HepG2 (cell line): ENCODE data around the gene GALNTL6. TPM values are rescaled to one million over a fixed set of nuclear protein-coding genes. Genes with fewer than 3 reads are reported as not detected.

Experiments used
- ATAC-seq: fragments of 200-7000 bp; cut with Tn5 transposase; 3 replicates; pipeline ENCODE4 v1.9.1; 2020; ENCODE audit warnings: mild to moderate bottlenecking, moderate library complexity
- BruUV-seq: library from RNA; stranded (reverse); fragments of 400-500 nt; replicated peaks from 2 replicates; lab custom pipeline; 2021; lab: Mats Ljungman, UMichigan
- CTCF ChIA-PET: fragments of 300-600 bp; formaldehyde crosslinking; extraction: SDS; loops from one replicate; lab custom pipeline; 2021; ENCODE audit warnings: low total read pairs, inconsistent platforms, low intra/inter-chr PET ratio; lab: Yijun Ruan, JAX
- POLR2A ChIA-PET: fragments of 350-600 bp; sonication (Branson Sonifier 250); formaldehyde crosslinking; loops from one replicate; lab custom pipeline; 2020; ENCODE audit warnings: antibody characterized with exemption, inconsistent platforms; lab: Yijun Ruan, JAX
- DNase-seq: peaks from one replicate; pipeline ENCODE4 v3.0.0-alpha.2; 2015; ENCODE audit warnings: low spot score
- FAIRE-seq: peaks from 3 replicates; lab custom pipeline; 2011; peaks lifted over from hg19 to GRCh38; lab: Jason Lieb, UNC
- H2AFZ ChIP-seq: one replicate; pipeline ENCODE4 v1.6.1; 2011; ENCODE audit warnings: low read length, inconsistent platforms
- H3K27ac ChIP-seq: fragments of 300-600 bp; 3 replicates; pipeline ENCODE4 v1.8.0; 2011; ENCODE audit warnings: mixed run types, mild to moderate bottlenecking, mixed read lengths, low read length, inconsistent platforms; ENCODE audit not compliant: insufficient read depth; ENCODE audit errors: extremely low read length
- H3K27me3 ChIP-seq, 2 experiments: fragments of 200-600 bp in 1 of 2; 2 replicates in 1 of 2; 3 replicates in 1 of 2; pipeline versions ENCODE4 v1.6.0 to v1.8.0; 2011; ENCODE audit warnings: low read length in 2 of 2, mild to moderate bottlenecking in 2 of 2, moderate library complexity in 2 of 2, inconsistent platforms in 1 of 2; ENCODE audit not compliant: insufficient read depth in 2 of 2, control insufficient read depth in 1 of 2
- H3K36me3 ChIP-seq, 2 experiments: fragments of 200-600 bp in 1 of 2; replicated peaks in 1 of 2; 2 replicates in 1 of 2; 3 replicates in 1 of 2; pipeline versions ENCODE4 v1.5.1 to v1.8.0; 2011; ENCODE audit warnings: low read length in 2 of 2, inconsistent platforms in 1 of 2; ENCODE audit not compliant: insufficient read depth in 2 of 2, control insufficient read depth in 1 of 2
- H3K4me1 ChIP-seq: 2 replicates; pipeline ENCODE4 v1.5.1; 2012; ENCODE audit warnings: low read length, inconsistent platforms; ENCODE audit not compliant: insufficient read depth
- H3K4me2 ChIP-seq: 2 replicates; pipeline ENCODE4 v1.6.0; 2011; ENCODE audit warnings: low read depth, low read length, inconsistent platforms
- H3K4me3 ChIP-seq, 3 experiments: fragments of 200-600 bp in 1 of 3; sonication (generic), shearing (Covaris generic) in 1 of 3; replicated peaks in 1 of 3; 2 replicates each; pipeline ENCODE4 v1.5.1; 2011 to 2016; ENCODE audit warnings: low read length in 3 of 3, inconsistent platforms in 2 of 3, low read depth in 2 of 3, mild to moderate bottlenecking in 2 of 3, control low read depth in 1 of 3, mixed read lengths in 1 of 3; ENCODE audit not compliant: insufficient read depth in 1 of 3
- H3K79me2 ChIP-seq: one replicate; pipeline ENCODE4 v1.6.1; 2011; ENCODE audit warnings: low read length, inconsistent platforms; ENCODE audit not compliant: insufficient read depth
- H3K9ac ChIP-seq: 2 replicates; pipeline ENCODE4 v1.6.0; 2011; ENCODE audit warnings: mild to moderate bottlenecking, low read depth, low read length, inconsistent platforms; ENCODE audit not compliant: insufficient read depth
- H3K9me3 ChIP-seq: 2 replicates; pipeline ENCODE4 v1.5.1; 2012; ENCODE audit warnings: mild to moderate bottlenecking, low read length
- H4K20me1 ChIP-seq: 2 replicates; pipeline ENCODE4 v1.6.0; 2011; ENCODE audit warnings: inconsistent platforms, mild to moderate bottlenecking, low read length, moderate library complexity; ENCODE audit not compliant: insufficient read depth
- DNMT3B ChIP-seq: conservative IDR thresholded peaks from 2 replicates; pipeline ENCODE4 v1.6.1; 2016; ENCODE audit warnings: missing biosample characterization, control low read depth
- GATA4 ChIP-seq: sonication (generic); IDR thresholded peaks from 2 replicates; pipeline ENCODE4 v1.6.1; 2016; ENCODE audit warnings: antibody characterized with exemption, low read depth, borderline replicate concordance
- HDAC2 ChIP-seq: sonication (generic); formaldehyde crosslinking; IDR thresholded peaks from 2 replicates; pipeline ENCODE4 v1.4.0; 2020; ENCODE audit warnings: missing genetic modification reagents
- MEF2D ChIP-seq: sonication (generic); formaldehyde crosslinking; IDR thresholded peaks from 2 replicates; pipeline ENCODE4 v1.5.1; 2020; ENCODE audit warnings: mild to moderate bottlenecking, missing genetic modification reagents
- TEF ChIP-seq: sonication (generic); formaldehyde crosslinking; IDR thresholded peaks from 2 replicates; pipeline ENCODE4 v1.5.0; 2020; ENCODE audit warnings: missing genetic modification reagents
- YY1 ChIP-seq: IDR thresholded peaks from 2 replicates; pipeline ENCODE4 v1.6.1; 2011; ENCODE audit warnings: low read length, low read depth, moderate library complexity, mild to moderate bottlenecking; ENCODE audit not compliant: insufficient read depth, insufficient replicate concordance
- ZNF282 ChIP-seq: fragments of 450-650 bp; IDR thresholded peaks from 2 replicates; pipeline ENCODE4 v1.6.1; 2018; ENCODE audit not compliant: partially characterized antibody
- ZNF407 ChIP-seq: sonication (generic); formaldehyde crosslinking; IDR thresholded peaks from one replicate; pipeline ENCODE4 v1.5.1; 2020; ENCODE audit warnings: mild to moderate bottlenecking, missing genetic modification reagents; ENCODE audit errors: not compliant biosample characterization
- ZNF546 ChIP-seq: sonication (generic); formaldehyde crosslinking; conservative IDR thresholded peaks from 2 replicates; pipeline ENCODE4 v1.8.1; 2023; ENCODE audit warnings: mild to moderate bottlenecking, missing genetic modification reagents
- WGBS: methylation state at CpG from one replicate; pipeline ENCODE4 v1.1.6; 2017; ENCODE audit warnings: low lambda C conversion rate; 5-methylcytosine and 5-hydroxymethylcytosine counted together
- in situ Hi-C: cut with HindIII; loops from 2 replicates; pipeline ENCODE4 v1.10.0; 2017; ENCODE audit warnings: low pct_unique_long_range_greater_than_20kb; ENCODE audit not compliant: extremely low pct_ligation_motif_present
- intact Hi-C: fragments of 100-400 bp; cut with micrococcal nuclease; formaldehyde crosslinking; loops from one replicate; pipeline ENCODE4 v1.10.0; 2022; ENCODE audit not compliant: unreplicated experiment
- polyA plus RNA-seq, 8 experiments: library from polyadenylated mRNA; depleted of rRNA in 3 of 8; stranded (reverse) in 7 of 8; unstranded in 1 of 8; fragments of >200 nt; fragmentation: Illumina TruSeq in 4 of 8; extraction: Trizol in 4 of 8; gene quantifications; 2 replicates each; pipeline versions ENCODE4 v1.2.1 to v1.2.3, GENCODE V29; 2011 to 2016; ENCODE audit warnings: low read depth in 4 of 8, missing spikeins in 1 of 8, mixed read lengths in 1 of 8; ENCODE audit not compliant: insufficient read depth in 1 of 8
- total RNA-seq, 5 experiments: library from RNA; depleted of rRNA; stranded (reverse); fragments of >200 nt; fragmentation: Illumina TruSeq; extraction: Trizol; gene quantifications; 2 replicates each; pipeline ENCODE4 v1.2.3, GENCODE V29; 2016; ENCODE audit warnings: low read depth in 1 of 5

Gene GALNTL6
- total and polyA plus RNA-seq, 2 of the 13 experiments (the other 11 are each of a cell fraction or from before 2014, with no cell fraction given) = not detected

DNA sequence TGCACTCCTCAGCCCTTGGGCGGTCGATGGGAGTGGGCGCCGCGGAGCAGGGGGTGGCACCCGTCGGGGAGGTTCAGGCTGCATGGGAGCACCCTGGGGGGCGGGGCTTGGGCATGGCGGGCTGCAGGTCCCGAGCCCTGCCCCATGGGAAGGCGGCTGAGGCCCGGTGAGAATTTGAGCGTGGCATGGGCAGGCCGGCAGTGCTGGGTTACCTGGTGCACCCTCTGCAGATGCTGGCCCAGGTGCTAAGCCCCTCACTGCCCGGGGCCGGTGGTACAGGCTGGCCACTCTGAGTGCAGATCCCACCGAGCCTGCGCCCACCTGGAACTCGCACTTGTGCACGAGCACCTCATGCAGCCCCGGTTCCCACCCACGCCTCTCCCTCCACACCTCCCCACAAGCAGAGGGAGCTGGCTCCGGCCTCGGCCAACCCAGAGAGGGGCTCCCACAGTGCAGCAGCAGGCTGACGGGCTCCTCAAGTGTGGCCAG is 556.3 kb downstream of the GALNTL6 start:
- 76% methylated on average over 6 of the region's 25 CpGs for WGBS

GRCh38 chr4:172377486-172378140 is 564.4 kb downstream of the GALNTL6 start:
- POLR2A ChIA-PET = no interaction called here
- no peaks in the 10 kb centered on the region for H3K79me2 ChIP-seq
- no peaks in the 10 kb centered on the region for H3K4me1 ChIP-seq
- no peak overlapping the region for H3K4me2 ChIP-seq
- no TSS peak for BruUV-seq
- no peaks in the 10 kb centered on the region for H4K20me1 ChIP-seq
- no peak overlapping the region for H3K27ac ChIP-seq
- FAIRE-seq (no peak), ATAC-seq (no peak), DNase-seq (no peak)
- no peak overlapping the region for H2AFZ ChIP-seq
- no peaks in the 10 kb centered on the region for H3K36me3 ChIP-seq
- 31% methylated on average over 4 of the region's 27 CpGs for WGBS
- in situ Hi-C loops = no loop called here
- H3K4me3 ChIP-seq = no peak overlapping the region
- CTCF ChIA-PET = no interaction called here
- intact Hi-C loops = no loop called here
- no peaks in the 10 kb centered on the region for H3K9me3 ChIP-seq
- no peaks in the 10 kb centered on the region for H3K27me3 ChIP-seq
- H3K9ac ChIP-seq = no peak overlapping the region
- TF ChIP-seq TEF (CRISPR knock-in tag) (no peak), DNMT3B (no peak), YY1 (no peak), HDAC2 (CRISPR knock-in tag) (no peak), MEF2D (CRISPR knock-in tag) (no peak), ZNF407 (no peak), ZNF282 (no peak), ZNF546 (CRISPR knock-in tag) (no peak)

More for the DNA sequence above, 556.3 kb downstream of the GALNTL6 start:
- no peaks in the 10 kb centered on the region for H3K4me1 ChIP-seq
- no TSS peak for BruUV-seq
- intact Hi-C loops (no loop called here), in situ Hi-C loops (no loop called here)
- peaks cover 5% of the 10 kb centered on the region; the same call in 1 of the 2 replicates for H3K9me3 ChIP-seq
- H3K36me3 ChIP-seq = no peaks in the 10 kb centered on the region
- CTCF ChIA-PET = no interaction called here
- H4K20me1 ChIP-seq = no peaks in the 10 kb centered on the region
- no peaks in the 10 kb centered on the region for H3K27me3 ChIP-seq
- H3K27ac ChIP-seq = no peak overlapping the region
- no peak overlapping the region for H3K4me2 ChIP-seq
- no peaks in the 10 kb centered on the region for H3K79me2 ChIP-seq
- DNase-seq (no peak), FAIRE-seq (no peak), ATAC-seq (no peak)
- no peak overlapping the region for H3K9ac ChIP-seq
- POLR2A ChIA-PET = no interaction called here
- no peak overlapping the region for H2AFZ ChIP-seq
- H3K4me3 ChIP-seq = no peak overlapping the region
- TF ChIP-seq GATA4 = no peak
